Stimulated activated CD4-positive, alpha-beta T cell treated with anti-CD3 and anti-CD28 coated beads, Interleukin-12 subunit alpha, Interleukin-12 subunit beta, amount 100 ng/mL, for 48 hours (primary cell): ENCODE data around the gene UGGT2.
"Not testable (repeated sequence)": the region's sequence is repeated elsewhere in the genome, so short reads cannot be mapped to it uniquely, and the experiment has no call there.

Experiments used
- DNase-seq, 3 donors: peaks; one replicate each; pipeline ENCODE4 v3.0.0-alpha.2; 2020; ENCODE audit warnings: low read depth in 2 of 3, low spot score in 1 of 3

UGGT2 gene

DNA sequence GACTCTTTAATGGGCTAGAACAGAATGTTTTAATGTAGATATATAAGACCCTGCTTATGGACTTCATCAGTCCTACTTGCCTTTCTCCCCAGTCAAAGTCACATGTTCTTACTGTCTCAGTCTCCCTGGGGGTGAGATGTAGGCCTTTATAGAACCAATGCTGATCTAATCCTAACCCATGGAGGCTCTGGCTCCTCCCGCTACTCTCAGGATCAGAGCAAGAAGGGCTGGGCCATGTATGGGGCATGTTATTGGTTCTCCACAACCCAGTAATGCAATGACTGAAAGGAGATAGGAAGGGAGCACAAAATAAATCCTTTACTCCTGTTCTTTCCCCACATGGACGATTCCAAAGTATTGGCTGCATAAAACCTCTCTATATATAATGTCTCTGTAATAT is 82.3 kb downstream of the UGGT2 start:
- DNase-seq: no peak

DNA sequence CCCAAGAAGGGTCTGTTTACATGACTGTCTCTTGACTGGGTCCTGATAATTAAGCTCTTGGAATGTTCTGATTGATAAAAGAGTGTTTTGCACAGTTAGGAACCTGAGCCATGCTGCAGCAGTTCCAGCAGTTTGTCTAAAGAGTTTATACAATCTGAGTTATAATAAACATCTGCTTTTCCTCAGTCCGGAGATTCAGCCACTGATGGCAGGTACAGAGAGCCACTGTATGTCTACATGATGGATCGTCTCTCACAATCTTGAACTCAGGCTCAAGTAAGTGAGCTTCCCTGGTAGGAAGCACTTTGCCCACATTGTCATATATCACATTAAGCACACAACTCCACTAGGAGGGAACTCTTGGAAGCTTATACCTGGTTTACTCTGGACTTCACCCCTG is 84.3 kb downstream of the UGGT2 start:
- no peak for DNase-seq

DNA sequence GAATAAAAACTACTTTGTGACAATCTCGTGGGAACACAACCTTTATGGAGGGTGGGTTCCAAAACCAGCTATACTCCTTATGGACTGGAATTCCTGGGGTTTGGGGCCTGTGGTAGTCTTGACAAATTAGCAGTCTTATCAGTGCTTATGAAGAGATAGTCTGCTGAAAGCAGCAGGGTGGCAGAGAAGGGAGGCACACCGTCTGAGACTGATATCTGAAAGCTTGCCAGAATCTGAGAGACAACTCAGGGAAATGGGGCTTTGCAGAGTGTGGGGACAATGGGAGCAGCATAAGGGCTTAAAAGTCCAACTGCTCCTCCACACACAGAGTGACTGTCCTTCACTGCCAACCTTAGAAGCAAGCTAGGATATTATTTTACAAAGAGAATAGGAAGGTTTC is 95.9 kb downstream of the UGGT2 start:
- DNase-seq: no peak

DNA sequence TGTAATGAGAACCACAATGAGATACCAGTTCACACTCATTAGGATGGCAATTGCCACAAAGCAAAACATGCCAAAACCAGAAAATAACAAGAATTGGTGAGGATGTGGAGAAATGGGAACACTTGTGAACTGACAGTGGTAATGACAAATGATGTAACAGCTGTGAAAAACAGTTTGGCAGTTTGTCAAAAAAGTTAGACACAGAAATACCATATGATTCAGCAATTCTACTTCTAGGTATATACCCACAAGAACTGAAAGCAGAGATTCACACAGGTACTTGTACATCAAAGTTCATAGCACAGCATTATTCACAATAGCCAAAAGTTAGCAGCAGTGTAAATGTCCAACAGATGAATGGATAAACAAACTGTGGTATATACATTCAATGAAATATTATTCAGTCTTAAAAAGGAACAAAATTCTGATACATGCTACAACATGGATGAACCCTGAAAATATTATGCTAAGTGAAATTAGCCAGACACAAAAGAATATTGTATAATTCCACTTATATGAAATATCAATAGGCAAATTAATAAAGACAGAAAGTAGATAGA is 96.5 kb downstream of the UGGT2 start:
- DNase-seq: no peak

DNA sequence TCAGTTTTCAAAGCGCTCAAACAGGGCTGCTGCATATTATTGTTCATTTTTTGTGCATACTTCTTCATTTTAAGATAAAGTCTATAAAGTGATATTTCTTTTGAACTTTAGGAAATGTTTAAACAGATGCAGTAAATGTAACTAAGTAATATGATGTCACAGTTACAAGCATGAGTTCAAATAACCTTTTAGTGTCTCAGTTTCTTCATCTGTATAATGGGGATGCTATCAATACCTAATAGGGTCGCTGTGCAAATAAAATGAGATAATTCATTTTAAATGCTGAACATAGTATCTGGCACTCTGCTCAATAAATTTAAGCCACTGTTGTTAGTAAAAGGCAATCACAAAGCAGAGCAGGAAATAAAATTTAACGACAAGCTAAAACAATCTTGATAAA is 97.5 kb downstream of the UGGT2 start:
- no peak for DNase-seq

DNA sequence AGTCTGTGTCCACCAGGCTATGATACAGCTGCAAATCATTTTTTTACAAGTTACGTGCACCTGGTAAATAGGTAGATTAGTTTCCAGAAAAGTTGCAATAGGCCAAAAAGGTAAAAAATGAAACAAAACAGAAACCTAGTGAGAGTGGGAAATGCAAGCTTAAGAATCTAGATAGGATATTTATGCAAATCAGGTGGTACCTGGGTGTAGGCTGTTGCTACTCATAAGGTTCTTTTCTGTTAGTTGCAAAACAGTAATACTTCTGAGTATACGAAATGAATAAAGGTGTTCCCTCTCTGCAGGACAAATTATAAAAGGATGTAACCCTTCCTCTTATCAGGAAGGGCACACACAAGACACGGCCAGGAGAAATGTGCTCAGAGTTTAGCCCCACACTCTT is 97.9 kb downstream of the UGGT2 start:
- DNase-seq: no peak

DNA sequence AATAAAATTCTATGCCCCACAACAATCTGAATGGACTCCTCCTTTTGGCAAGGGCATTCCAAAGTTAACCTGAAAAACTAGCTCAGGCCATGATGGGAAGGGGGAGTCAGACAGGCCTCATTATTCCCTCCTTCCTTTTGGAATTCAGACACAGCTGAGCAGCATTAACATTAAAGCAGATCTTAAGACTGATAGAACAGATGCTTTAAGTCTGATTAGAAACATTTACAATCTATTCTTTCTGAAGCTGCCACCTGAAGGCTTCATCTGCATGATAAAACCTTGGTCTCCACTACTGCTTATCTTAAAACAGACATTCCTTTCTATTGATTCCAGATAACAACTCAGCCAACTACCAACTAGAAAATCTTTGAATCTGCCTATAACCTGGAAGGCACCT is 98.9 kb downstream of the UGGT2 start:
- DNase-seq: no peak

DNA sequence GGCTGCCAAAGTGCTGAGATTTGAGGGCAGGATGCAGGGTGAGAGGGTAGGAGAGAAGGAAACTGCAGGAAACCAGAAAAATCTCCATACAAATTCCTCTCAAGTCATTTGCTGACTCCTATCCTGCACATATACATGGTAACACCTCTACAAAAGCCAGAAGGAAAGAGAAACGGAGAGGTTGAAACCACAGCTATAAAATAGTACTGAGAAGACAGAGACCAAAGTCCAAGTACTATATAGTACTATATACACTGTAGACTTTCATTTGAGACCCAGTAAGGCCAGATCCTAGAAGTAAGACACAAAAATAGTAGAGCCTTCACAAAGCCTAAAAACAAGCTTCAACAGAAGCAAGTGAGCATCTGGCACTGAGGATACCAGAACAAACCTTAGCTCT is 103.1 kb downstream of the UGGT2 start:
- DNase-seq: no peak

DNA sequence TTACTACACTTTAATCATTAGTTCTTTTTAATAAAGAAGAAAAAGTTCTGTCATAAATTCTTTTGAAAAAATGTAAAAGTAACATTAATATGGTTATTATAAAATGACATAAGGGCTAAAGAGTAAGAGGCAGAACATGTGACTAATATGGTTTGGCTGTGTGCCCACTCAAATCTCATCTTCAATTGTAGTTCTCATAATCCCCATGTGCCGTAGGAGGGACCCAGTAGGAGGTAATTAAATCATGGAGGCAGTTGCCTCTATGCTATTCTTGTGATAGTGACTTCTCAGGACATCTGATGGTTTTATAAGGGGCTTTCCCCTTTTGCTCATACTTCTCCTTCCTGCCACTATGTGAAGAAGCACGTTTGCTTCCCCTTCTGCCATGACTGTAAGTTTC is 104.5 kb downstream of the UGGT2 start:
- DNase-seq: no peak

DNA sequence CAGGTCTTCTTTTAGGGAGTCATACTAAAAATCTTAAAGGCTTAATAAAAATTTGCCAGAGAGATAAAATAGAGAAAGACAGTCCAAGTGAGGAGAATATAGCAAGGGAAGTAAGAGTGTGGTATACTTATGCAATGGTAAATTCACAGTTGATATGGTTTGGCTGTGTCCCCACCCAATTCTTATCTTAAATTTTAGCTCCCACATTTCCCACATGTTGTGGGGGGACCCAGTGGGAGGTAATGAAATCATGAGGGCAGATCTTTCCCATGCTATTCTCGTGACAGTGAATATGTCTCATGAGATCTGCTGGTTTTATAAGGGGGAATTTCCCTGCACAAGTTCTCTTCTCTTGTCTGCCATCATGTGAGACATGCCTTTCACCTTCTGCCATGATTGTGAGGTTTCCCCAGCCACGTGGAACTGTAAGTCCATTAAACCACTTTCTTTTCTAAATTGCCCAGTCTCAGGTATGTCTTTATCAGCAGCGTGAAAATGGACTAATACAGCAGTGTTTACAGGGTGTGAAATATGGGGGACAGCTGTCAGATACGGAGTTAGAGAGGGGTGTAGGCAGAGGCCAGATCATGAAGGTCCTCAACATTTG is 115.4 kb downstream of the UGGT2 start:
- DNase-seq: no peak

DNA sequence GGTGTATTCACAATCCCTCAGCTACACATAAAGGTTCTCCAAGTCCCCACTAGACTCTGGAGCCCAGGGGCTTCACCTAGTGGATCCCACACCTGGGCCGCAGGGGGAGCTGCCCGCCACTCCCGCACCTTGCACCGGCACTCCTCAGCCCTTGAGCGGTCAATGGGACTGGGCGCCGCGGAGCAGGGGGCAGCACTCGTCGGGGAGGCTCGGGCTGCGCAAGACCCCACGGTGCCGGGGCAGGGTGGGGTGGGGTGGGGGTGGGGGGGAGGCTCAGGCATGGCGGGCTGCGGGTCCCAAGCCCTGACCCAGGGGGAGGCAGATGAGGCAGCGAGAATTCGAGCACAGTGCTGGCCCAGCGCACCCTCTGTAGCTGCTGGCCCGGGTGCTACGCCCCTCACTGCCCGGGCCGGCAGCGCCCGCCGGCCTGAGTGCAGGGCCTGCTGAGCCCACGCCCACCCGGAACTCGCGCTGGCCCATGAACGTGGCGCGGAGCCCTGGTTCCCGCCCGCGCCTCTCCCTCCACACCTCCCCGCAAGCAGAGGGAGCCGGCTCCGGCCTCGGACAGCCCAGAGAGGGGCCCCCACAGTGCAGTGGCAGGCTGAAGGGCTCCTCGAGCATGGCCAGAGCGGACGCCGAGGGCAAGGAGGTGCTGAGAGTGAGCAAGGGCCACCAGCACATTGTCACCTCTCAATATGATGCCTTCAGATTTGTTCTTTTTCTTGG is 121.7 kb downstream of the UGGT2 start:
- no peak for DNase-seq

DNA sequence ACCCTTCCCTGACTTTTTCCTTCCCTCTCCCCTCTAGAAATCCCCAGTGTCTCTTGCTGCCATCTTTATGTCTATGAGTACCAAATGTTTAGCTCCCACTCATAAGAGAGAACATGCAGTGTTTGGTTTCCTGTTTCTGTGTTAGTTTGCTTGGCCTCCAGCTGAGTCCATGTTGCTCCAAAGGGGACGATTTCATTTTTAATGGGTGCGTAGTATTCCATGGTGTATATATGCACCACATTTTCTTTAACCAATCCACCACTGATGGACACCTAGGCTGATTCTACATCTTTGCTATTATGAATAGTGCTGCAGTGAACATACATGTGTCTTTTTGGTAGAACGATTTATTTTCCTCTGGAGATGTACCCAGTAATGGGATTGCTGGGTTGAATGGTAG is 123.8 kb downstream of the UGGT2 start:
- DNase-seq: no peak

DNA sequence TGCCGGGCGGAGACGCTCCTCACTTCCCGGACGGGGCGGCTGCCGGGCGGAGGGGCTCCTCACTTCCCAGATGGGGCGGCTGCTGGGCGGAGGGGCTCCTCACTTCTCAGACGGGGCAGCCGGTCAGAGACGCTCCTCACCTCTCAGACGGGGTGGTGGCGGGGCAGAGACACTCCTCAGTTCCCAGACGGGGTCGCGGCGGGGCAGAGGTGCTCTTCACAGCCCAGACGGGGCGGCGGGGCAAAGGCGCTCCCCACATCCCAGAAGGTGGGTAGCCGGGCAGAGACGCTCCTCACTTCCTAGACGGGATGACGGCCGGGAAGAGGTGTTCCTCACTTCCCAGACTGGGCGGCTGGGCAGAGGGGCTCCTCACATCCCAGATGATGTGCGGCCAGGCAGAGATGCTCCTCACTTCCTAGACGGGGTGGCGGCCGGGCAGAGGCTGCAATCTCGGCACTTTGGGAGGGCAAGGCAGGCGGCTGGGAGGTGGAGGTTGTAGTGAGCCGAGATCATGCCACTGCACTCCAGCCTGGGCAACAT is 124.8 kb downstream of the UGGT2 start:
- not testable (repeated sequence) for DNase-seq

DNA sequence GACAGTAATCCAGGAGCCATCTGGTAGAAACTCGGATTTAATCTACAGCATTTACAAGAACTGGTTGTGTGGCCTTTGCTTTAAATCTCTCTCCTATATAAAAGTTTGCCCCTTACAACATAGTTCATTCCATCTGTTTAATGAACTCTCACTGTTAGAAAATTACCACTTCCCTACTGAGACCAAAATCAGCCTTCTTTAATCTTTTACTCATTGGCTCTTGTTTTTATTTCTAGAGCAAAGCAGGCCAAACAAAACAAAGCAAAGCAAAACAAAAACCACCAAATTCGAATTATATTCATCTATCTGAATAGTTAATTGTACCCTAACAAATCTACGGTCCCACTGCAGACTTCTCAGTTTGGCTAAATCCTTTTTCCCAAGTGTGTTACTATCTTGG is 127.0 kb downstream of the UGGT2 start:
- DNase-seq: no peak

DNA sequence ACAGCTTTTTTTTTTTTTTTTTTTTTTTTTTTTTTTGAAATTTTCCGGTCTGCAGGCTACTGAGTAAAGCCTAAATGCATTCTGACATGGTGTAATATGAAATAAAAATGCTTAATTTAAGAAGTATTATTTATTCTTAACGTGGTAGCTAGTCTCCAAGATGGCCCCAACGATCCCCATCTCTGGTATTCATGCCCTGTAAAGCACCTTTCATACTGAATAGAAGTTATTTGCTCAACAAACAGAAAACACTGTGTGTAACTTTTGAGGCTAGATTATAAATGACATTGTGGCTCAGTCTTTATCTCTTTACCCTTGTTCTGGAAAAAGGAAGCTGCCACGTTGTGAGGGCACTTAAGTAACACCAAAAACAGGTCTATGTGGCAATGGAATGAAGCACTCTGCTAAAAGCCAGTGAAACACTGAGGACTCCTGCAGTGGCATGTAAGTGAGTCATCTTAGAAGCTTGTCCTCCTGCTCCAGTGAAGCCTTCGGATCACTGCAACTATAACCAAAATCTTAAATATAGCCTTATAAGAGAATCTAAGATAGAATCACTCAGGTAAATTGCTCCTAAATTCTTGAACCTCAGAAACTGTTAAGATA is 128.7 kb downstream of the UGGT2 start:
- DNase-seq: no peak

DNA sequence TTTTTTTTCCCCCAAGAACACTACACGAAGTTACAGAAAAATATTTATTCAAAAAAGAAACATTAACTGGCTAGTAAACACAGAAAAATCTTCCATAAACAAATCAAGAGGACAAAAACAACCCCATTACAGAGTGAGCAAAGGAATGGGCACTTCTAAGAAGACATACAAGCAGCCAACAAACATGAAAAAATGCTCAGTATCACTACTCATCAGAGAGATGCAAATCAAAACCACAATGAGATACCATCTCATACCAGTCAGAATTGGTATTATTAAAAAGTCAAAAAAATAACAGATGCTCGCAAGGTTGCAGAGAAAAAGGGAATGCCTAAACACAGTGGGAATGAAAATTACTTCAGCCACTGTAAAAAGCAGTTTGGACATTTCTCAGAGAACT is 131.7 kb downstream of the UGGT2 start:
- no peak for DNase-seq

DNA sequence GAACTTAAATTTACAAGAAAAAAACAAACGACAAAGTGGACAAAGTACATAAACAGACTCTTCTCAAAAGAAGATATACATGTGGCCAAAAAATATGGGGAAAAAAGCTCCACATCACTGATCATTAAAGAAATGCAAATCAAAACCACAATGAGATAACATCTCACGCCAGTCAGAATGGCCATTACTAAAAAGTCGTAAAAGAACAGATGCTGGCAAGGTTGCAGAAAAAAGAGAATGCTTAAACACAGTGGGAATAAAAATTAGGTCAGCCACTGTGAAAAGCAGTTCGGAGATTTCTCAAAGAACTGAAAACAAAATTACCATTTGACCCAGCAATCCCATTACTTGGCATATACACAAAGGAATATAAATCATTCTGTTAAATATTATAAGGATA is 132.7 kb downstream of the UGGT2 start:
- DNase-seq: no peak

DNA sequence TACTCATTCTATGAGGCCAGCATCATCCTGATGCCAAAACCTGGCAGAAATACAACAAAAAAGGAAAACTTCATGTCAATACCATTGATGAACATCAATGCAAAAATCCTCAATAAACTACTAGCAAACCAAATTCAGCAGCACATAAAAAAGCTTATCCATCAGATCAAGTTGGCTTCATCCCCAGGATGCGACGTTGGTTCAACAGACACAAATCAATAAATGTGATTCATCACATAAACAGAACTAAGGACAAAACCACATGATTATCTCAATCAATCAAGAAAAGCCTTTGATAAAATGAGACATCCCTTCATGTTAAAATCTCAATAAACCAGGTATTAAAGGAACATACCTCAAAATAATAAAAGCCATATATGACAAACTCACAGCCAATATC is 134.3 kb downstream of the UGGT2 start:
- DNase-seq: no peak

DNA sequence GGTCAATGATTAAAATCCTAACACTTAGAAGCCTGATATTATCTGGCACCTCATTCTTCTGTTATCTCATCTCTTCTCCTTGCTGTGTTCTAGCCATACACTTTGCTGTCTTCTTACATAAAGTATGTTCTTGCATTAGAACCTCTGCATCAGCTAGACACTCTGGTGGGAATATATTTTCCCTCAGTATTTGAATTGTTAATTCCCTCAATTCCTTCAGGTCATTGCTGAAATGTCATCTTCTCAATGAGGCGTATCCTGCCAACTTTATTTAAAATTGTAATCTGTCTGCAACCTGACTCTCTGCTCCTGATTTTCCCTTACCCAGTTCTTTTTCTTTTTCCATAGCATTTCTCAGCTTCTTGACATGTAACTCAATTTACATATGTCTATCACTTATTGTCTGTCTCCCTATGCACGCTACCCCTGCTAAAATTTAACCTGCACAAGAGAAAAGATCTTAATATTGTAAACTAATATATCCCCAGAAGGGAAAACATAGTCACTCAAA is 138.2 kb downstream of the UGGT2 start:
- no peak for DNase-seq

DNA sequence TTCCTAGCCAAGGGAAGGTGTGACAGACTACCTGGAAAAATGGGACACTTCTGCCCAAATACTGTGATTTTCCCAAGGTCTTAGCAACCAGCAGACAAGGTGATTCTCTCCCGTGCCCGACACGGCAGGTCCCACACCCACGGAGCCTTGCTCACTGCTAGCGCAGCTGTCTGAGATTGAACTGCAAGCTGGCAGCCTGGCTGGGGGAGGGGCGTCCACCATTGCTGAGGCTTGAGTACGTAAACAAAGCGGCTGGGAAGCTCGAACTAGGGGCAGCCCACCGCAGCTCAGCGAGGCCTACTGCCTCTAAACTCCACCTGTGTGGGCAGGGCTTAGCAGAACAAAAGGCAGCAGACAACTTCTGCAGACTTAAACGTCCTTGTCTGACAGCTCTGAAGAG is 146.2 kb downstream of the UGGT2 start:
- no peak for DNase-seq

DNA sequence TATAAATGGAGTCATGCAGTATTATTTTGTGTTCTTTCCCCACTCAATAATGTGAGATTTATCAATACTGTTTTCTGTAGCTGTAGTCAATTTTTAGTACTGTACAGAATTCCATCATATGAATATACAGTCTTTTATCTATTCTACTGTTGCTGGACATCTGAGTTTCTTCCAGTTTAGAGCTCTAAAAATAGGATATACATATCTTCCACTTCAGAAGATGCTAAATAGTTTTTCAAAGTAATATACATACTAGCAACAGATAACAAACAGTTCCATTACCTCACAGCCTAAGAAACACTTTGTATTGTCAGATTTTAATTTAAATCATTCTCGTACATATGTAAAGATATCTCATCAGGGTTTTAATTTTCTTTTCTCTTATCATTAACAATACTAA is 149.6 kb downstream of the UGGT2 start:
- DNase-seq: no peak

DNA sequence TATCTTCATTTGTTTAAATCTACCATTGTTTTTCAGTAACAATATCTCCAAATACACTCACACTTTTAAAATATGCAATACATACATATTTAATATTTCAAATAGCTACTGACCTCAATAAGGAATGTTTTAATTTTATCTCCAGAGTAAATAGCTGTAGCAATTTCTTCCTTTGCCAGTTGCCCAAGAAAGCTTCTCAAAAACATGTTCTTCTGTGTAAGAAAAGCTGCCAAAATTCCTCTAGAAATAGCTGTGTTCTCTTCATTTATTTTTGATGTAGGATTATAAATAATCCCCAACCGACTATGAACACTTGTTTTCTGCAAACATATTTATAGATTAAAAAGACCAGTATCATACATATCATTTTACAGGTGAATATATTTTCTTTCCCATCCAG is 150.5 kb downstream of the UGGT2 start:
- DNase-seq: no peak
